ENCODE measurements around the gene CNKSR3.

CNKSR3 gene

DNA sequence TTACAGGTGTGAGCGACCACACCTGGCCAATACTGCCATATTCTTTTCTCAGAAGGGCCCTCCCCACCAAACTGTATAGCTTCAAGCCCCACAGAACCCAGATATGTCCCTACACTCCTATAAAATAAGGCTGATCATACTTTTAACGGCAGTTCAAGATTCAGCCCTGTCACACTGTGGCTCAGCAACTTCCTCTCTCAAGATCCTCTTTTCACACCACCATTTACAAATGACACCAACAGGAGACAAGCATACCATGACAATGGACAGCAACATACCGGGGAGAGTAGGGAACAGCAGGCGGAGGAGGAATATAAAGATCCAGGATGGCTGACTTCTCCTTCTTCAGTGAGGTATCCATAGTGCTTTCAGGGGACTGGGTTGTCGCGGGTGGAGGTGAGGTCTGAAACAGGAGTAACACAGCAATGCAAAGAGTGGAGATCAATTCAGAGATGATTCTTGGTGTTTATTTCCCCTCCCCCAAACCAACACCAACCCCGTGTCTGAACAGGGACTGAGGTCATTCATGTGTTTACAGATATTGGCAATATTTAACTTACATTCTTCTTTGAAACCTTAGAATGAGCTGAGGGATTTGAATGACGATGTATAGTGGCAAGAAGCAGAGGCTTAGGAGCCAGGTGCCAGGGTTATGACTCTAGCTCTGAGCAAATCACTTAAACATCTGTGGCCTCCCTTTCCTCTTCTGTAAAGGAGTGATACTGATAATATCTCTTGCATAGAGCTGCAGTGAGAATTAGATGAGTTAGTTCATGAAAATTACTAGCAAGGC lies 96.3 kb downstream of the CNKSR3 start:
- Mint-ChIP-seq H3K27ac (no peak overlapping the region), H3K4me1 (ENCODE audit: low read depth) (no peaks in the 10 kb centered on the region), H3K9me3 (ENCODE audit: low read depth) (no peaks in the 10 kb centered on the region), H3K4me3 (no peak overlapping the region), H3K27me3 (no peaks in the 10 kb centered on the region), H3K36me3 (no peaks in the 10 kb centered on the region)

DNA sequence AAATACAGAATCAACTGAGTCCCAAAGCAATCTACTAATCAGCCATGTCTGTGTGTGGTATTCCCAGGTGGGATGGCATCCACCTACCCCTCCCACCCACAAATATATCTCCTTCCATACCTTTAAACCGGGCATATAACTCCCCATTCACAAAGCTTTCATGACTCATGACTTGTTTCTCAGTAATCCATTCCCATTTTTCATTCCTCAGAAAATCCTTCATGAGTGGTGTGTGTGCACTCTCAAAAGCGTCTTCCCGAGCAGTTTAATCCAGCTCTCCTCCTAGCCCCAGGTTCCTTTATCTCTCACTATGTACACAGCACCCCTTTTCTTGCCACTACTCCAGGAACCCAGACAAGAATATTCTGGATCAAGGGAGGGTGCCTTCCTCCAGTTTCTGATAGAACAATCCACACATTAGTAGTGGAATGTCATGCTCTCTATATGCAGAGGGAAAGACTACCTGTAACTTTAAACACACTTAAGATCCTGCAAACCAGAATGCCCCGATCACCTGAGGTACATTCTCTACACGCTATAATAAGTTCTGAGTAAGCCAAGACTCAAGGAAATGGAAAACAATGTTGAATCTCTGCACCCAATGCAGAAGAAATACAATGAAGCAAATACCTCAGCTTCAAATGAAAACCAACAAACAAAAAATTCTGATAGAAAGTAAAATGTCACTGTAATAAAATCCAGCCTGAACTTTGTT lies 98.2 kb downstream of the CNKSR3 start:
- H3K4me1 Mint-ChIP-seq (ENCODE audit: low read depth): no peaks in the 10 kb centered on the region
- no peaks in the 10 kb centered on the region for H3K27me3 Mint-ChIP-seq
- H3K27ac Mint-ChIP-seq: no peak overlapping the region
- no peaks in the 10 kb centered on the region for H3K9me3 Mint-ChIP-seq (ENCODE audit: low read depth)
- no peak overlapping the region for H3K4me3 Mint-ChIP-seq
- H3K36me3 Mint-ChIP-seq: no peaks in the 10 kb centered on the region

DNA sequence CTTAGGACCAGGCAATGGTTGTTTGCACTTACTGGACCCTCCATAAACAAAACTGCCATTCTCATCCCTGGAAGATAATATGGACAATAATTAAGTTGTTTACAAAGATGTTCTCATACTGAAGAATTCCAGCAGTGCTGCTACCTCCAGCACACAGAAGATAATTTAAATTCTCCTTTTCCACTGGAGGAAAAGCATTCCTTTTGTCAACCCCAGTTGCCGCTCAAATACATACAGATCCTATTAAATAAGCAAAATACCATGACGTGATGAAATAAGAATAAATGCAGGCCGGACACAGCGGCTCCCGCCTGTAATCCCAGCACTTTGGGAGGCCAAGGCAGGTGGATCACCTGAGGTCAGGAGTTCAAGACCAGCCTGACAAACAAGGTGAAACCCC lies 99.4 kb downstream of the CNKSR3 start:
- Mint-ChIP-seq H3K27me3 (no peaks in the 10 kb centered on the region), H3K4me1 (ENCODE audit: low read depth) (no peaks in the 10 kb centered on the region), H3K9me3 (ENCODE audit: low read depth) (no peaks in the 10 kb centered on the region), H3K4me3 (no peak overlapping the region), H3K27ac (no peak overlapping the region), H3K36me3 (no peaks in the 10 kb centered on the region)

DNA sequence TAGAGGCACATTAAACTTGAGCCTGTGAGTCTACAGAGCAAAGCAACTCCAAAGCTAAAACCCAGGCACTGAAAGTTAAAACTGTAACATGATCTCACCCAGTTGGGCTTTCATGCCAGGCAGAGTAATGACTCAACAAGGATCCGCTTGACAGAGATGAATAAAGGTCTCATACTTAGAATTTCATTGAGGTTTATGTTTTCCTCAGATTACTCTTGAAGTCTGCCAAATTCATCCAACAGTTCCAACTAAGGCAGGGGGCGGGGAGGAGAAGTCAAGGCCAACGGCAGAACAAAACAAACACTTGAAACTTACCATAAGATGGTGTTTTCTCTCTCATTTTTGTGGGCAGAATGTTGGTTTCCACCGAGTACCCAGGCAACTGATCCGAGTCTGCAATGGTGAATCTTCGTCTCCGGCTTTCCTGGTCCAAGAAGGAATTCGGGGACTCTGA lies 99.8 kb downstream of the CNKSR3 start:
- H3K36me3 Mint-ChIP-seq: no peaks in the 10 kb centered on the region
- H3K4me1 Mint-ChIP-seq (ENCODE audit: low read depth): no peaks in the 10 kb centered on the region
- H3K27me3 Mint-ChIP-seq: no peaks in the 10 kb centered on the region
- H3K4me3 Mint-ChIP-seq: no peak overlapping the region
- no peak overlapping the region for H3K27ac Mint-ChIP-seq
- no peaks in the 10 kb centered on the region for H3K9me3 Mint-ChIP-seq (ENCODE audit: low read depth)

- Mint-ChIP-seq H3K4me3 (no peak overlapping the region), H3K27ac (no peak overlapping the region), H3K27me3 (no peaks in the 10 kb centered on the region), H3K4me1 (ENCODE audit: low read depth) (no peaks in the 10 kb centered on the region), H3K9me3 (ENCODE audit: low read depth) (no peaks in the 10 kb centered on the region), H3K36me3 (no peaks in the 10 kb centered on the region)
These were observed 101.5 kb downstream of the CNKSR3 start for GRCh38 chr6:154408891-154409500.

DNA sequence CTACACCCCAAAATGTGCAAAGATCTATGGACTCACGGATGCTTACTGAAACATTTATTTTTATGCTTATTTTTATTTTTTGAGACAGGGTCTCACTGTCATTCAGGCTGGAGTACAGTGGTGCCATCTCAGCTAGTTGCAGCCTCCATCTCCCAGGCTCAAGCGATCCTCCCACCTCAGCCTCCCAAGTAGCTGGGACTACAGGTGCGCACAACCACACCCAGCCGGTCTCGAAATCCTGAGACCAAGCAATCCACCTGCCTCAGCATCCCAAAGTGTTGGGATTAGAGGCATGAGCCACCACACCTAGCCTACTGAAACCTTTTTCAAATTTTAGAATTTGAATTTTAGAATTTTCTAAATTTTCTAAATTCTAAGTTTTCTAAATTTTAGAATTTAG lies 103.0 kb downstream of the CNKSR3 start:
- no peaks in the 10 kb centered on the region for H3K4me1 Mint-ChIP-seq (ENCODE audit: low read depth)
- no peaks in the 10 kb centered on the region for H3K36me3 Mint-ChIP-seq
- no peaks in the 10 kb centered on the region for H3K9me3 Mint-ChIP-seq (ENCODE audit: low read depth)
- H3K27ac Mint-ChIP-seq: no peak overlapping the region
- H3K27me3 Mint-ChIP-seq: no peaks in the 10 kb centered on the region
- no peak overlapping the region for H3K4me3 Mint-ChIP-seq

DNA sequence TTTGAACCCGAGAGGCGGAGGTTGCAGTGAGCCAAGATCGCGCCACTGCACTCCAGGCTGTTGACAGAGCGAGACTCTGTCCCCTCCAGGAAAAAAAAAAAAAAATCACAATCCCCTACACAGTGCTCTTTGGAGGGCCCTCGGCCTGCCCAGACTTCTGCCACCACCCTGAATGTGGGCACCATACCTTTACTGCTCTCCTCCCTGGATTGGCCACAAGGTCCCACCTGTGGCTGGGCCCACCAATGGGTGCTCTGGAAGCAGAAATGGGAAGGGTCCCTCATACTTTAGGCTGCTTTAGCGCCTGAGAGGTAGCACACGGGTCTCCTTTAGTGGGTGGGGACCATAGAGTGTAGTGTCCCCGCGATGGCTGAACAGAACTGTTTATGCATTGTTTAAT lies 103.6 kb downstream of the CNKSR3 start:
- Mint-ChIP-seq H3K4me1 (ENCODE audit: low read depth) (no peaks in the 10 kb centered on the region), H3K4me3 (no peak overlapping the region), H3K27ac (no peak overlapping the region), H3K36me3 (no peaks in the 10 kb centered on the region), H3K9me3 (ENCODE audit: low read depth) (no peaks in the 10 kb centered on the region), H3K27me3 (no peaks in the 10 kb centered on the region)

DNA sequence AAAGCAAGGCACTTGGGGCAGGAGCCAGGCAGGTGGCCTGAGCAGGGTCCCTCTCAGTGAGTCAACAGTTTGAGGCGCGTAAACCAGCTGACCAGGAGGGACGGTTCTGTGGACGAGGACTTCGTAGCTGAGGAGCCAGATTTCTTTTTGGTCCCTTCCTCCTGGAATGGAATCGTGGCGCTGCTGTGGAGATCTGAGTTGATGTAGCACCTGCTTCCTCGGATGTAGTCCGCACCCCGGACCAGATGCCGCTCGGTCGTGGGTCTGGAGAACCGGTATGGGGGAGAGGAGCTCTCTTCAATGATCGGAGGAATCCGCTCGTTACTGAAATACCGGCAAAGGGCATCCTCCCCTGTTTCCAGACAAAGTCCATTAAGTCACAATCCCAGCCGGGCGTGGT lies 104.2 kb downstream of the CNKSR3 start:
- Mint-ChIP-seq H3K36me3 (no peaks in the 10 kb centered on the region), H3K27me3 (no peaks in the 10 kb centered on the region), H3K27ac (no peak overlapping the region), H3K4me1 (ENCODE audit: low read depth) (no peaks in the 10 kb centered on the region), H3K9me3 (ENCODE audit: low read depth) (no peaks in the 10 kb centered on the region), H3K4me3 (no peak overlapping the region)

GRCh38 chr6:154404791-154405400 lies 105.6 kb downstream of the CNKSR3 start:
- Mint-ChIP-seq H3K9me3 (ENCODE audit: low read depth) (no peaks in the 10 kb centered on the region), H3K4me1 (ENCODE audit: low read depth) (no peaks in the 10 kb centered on the region), H3K4me3 (no peak overlapping the region), H3K36me3 (no peaks in the 10 kb centered on the region), H3K27me3 (no peaks in the 10 kb centered on the region), H3K27ac (peak overlapping the region; percentile 23)

GRCh38 chr6:154403788-154404187 lies 106.7 kb downstream of the CNKSR3 start:
- H3K27ac Mint-ChIP-seq: no peak overlapping the region
- H3K4me3 Mint-ChIP-seq: no peak overlapping the region
- no peaks in the 10 kb centered on the region for H3K27me3 Mint-ChIP-seq
- H3K36me3 Mint-ChIP-seq: no peaks in the 10 kb centered on the region
- H3K9me3 Mint-ChIP-seq (ENCODE audit: low read depth): no peaks in the 10 kb centered on the region
- no peaks in the 10 kb centered on the region for H3K4me1 Mint-ChIP-seq (ENCODE audit: low read depth)

GRCh38 chr6:154402081-154402780 lies 108.3 kb downstream of the CNKSR3 start:
- no peaks in the 10 kb centered on the region for H3K9me3 Mint-ChIP-seq (ENCODE audit: low read depth)
- H3K4me1 Mint-ChIP-seq (ENCODE audit: low read depth): no peaks in the 10 kb centered on the region
- H3K27me3 Mint-ChIP-seq: no peaks in the 10 kb centered on the region
- no peaks in the 10 kb centered on the region for H3K36me3 Mint-ChIP-seq
- H3K27ac Mint-ChIP-seq: no peak overlapping the region
- no peak overlapping the region for H3K4me3 Mint-ChIP-seq

DNA sequence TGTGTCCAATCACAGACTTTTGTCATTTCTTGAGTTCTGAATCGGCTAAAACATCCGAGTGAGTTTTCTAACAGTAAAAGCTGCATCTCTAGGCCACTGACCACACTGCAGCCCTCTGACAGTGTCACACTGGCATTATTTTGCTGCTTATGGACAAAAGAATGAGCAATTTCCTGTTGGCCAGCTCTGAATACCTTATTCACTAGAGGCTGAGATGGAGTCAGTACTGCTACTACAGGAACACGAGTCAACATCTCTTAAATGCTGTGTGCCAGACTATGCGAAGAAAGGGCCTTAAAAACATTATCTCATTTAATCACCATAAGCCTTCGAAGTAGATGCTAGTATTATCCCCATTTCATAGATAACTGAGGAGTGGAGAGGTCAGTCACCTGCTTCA lies 111.4 kb downstream of the CNKSR3 start:
- Mint-ChIP-seq H3K27ac (no peak overlapping the region), H3K27me3 (no peaks in the 10 kb centered on the region), H3K4me3 (no peak overlapping the region), H3K9me3 (ENCODE audit: low read depth) (no peaks in the 10 kb centered on the region), H3K4me1 (ENCODE audit: low read depth) (peaks cover 4% of the 10 kb centered on the region), H3K36me3 (no peaks in the 10 kb centered on the region)

- Mint-ChIP-seq H3K9me3 (ENCODE audit: low read depth) (no peaks in the 10 kb centered on the region), H3K36me3 (no peaks in the 10 kb centered on the region), H3K4me1 (ENCODE audit: low read depth) (peaks cover 4% of the 10 kb centered on the region), H3K27ac (no peak overlapping the region), H3K27me3 (no peaks in the 10 kb centered on the region), H3K4me3 (no peak overlapping the region)
These were observed 112.8 kb downstream of the CNKSR3 start for GRCh38 chr6:154397491-154398195.

DNA sequence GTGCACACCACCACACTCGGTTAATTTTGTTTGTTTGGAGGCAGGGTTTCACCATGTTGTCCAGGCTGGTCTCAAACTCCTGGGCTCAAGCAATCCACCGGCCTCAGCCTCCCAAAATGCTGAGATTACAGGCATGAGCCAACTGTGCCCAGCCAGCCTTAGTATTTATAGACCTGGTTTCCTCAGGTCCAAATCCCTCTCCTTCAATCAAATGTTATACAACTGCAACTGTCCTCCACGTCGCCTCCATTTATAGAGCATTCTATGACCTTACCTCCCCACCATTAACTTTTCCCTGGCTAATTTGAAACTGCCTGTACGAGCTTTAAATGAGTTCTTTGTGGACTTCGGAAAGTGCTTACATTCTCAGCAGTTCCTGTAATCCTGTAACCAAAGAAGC lies 114.6 kb downstream of the CNKSR3 start:
- H3K4me1 Mint-ChIP-seq (ENCODE audit: low read depth): peaks cover 4% of the 10 kb centered on the region
- no peak overlapping the region for H3K27ac Mint-ChIP-seq
- H3K27me3 Mint-ChIP-seq: no peaks in the 10 kb centered on the region
- no peak overlapping the region for H3K4me3 Mint-ChIP-seq
- no peaks in the 10 kb centered on the region for H3K36me3 Mint-ChIP-seq
- no peaks in the 10 kb centered on the region for H3K9me3 Mint-ChIP-seq (ENCODE audit: low read depth)
